ENCODE results near the gene STK33. TPM values are rescaled to one million over a fixed set of nuclear protein-coding genes. Genes with fewer than 3 reads are reported as not detected.
A peak's percentile ranks its signal among the peaks of the same experiment; 100 is the strongest.

STK33 gene
- total RNA-seq, 1 experiment from 2014 or later, result 5.8 TPM

GRCh38 chr11:8601376-8602133 lies 7.5 kb upstream of the STK33 start:
- H3K4me3 ChIP-seq, result no peak overlapping the region
- no TSS peak for BruUV-seq (replicated peaks)
- H3K9me3 ChIP-seq (ENCODE audit: insufficient read depth, low read depth), result no peaks in the 10 kb centered on the region
- intact Hi-C loops (cut with micrococcal nuclease; ENCODE audit: unreplicated experiment), result no loop called here
- POLR2A ChIA-PET (ENCODE audit: unreplicated experiment), result no interaction called here
- H4K20me1 ChIP-seq (ENCODE audit: insufficient read depth), result no peaks in the 10 kb centered on the region
- no peaks in the 10 kb centered on the region for H3K27me3 ChIP-seq (ENCODE audit: insufficient read depth, low read depth)
- CTCF ChIA-PET, result no interaction called here
- H3F3A ChIP-seq (ENCODE audit: insufficient read depth, low read depth), result peaks cover 10% of the 10 kb centered on the region; the same call in 1 of the 2 replicates
- H3K4me1 ChIP-seq (replicated peaks; ENCODE audit: insufficient read depth), result peaks cover 12% of the 10 kb centered on the region; the same call in 1 of the 2 replicates
- no peaks in the 10 kb centered on the region for H3K36me3 ChIP-seq (ENCODE audit: low read depth)
- no peak for DNase-seq
- no peak overlapping the region for H3K4me2 ChIP-seq
- H3K27ac ChIP-seq, result no peak overlapping the region
- TF ChIP-seq, protein P1, sequence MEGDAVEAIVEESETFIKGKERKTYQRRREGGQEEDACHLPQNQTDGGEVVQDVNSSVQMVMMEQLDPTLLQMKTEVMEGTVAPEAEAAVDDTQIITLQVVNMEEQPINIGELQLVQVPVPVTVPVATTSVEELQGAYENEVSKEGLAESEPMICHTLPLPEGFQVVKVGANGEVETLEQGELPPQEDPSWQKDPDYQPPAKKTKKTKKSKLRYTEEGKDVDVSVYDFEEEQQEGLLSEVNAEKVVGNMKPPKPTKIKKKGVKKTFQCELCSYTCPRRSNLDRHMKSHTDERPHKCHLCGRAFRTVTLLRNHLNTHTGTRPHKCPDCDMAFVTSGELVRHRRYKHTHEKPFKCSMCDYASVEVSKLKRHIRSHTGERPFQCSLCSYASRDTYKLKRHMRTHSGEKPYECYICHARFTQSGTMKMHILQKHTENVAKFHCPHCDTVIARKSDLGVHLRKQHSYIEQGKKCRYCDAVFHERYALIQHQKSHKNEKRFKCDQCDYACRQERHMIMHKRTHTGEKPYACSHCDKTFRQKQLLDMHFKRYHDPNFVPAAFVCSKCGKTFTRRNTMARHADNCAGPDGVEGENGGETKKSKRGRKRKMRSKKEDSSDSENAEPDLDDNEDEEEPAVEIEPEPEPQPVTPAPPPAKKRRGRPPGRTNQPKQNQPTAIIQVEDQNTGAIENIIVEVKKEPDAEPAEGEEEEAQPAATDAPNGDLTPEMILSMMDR (conservative IDR thresholded peaks at IDR 0.05), result no peak
- TF ChIP-seq EZH2 (IDR thresholded peaks at IDR 0.05; ENCODE audit: low read depth), result no peak
- H3K79me2 ChIP-seq (ENCODE audit: low read depth), result no peaks in the 10 kb centered on the region
- no peak overlapping the region for H2AFZ ChIP-seq
- no peaks in the 10 kb centered on the region for H3K9me2 ChIP-seq (ENCODE audit: insufficient read depth)

- intact Hi-C loops (cut with micrococcal nuclease; ENCODE audit: unreplicated experiment), result no loop called here
- peaks cover under 1% of the 10 kb centered on the region; the same call in 1 of the 2 replicates for H3F3A ChIP-seq (ENCODE audit: insufficient read depth, low read depth)
- no peak for DNase-seq
- no peaks in the 10 kb centered on the region for H4K20me1 ChIP-seq (ENCODE audit: insufficient read depth)
- ChIA-PET POLR2A (ENCODE audit: unreplicated experiment) (no interaction called here), CTCF (no interaction called here)
- H3K9me2 ChIP-seq (ENCODE audit: insufficient read depth), result no peaks in the 10 kb centered on the region
- no TSS peak for BruUV-seq (replicated peaks)
- no peak overlapping the region for H3K4me2 ChIP-seq
- H2AFZ ChIP-seq, result no peak overlapping the region
- no peaks in the 10 kb centered on the region for H3K4me1 ChIP-seq (replicated peaks; ENCODE audit: insufficient read depth)
- H3K79me2 ChIP-seq (ENCODE audit: low read depth), result no peaks in the 10 kb centered on the region
- TF ChIP-seq, protein P1 (conservative IDR thresholded peaks at IDR 0.05), result no peak
- no peak for TF ChIP-seq EZH2 (IDR thresholded peaks at IDR 0.05; ENCODE audit: low read depth)
- H3K9me3 ChIP-seq (ENCODE audit: insufficient read depth, low read depth), result no peaks in the 10 kb centered on the region
- no peak overlapping the region for H3K27ac ChIP-seq
- H3K27me3 ChIP-seq (ENCODE audit: insufficient read depth, low read depth), result no peaks in the 10 kb centered on the region
- H3K36me3 ChIP-seq (ENCODE audit: low read depth), result no peaks in the 10 kb centered on the region
- H3K4me3 ChIP-seq, result no peak overlapping the region
Observed at GRCh38 chr11:8598506-8598905, 4.5 kb upstream of the STK33 start.

- Histone ChIP-seq H3K4me3 (no peak overlapping the region), H3K4me2 (no peak overlapping the region), H3K9me3 (ENCODE audit: insufficient read depth, low read depth) (no peaks in the 10 kb centered on the region), H4K20me1 (ENCODE audit: insufficient read depth) (no peaks in the 10 kb centered on the region), H3K36me3 (ENCODE audit: low read depth) (no peaks in the 10 kb centered on the region), H3K4me1 (replicated peaks; ENCODE audit: insufficient read depth) (no peaks in the 10 kb centered on the region), H2AFZ (no peak overlapping the region), H3K27ac (no peak overlapping the region), H3K27me3 (ENCODE audit: insufficient read depth, low read depth) (no peaks in the 10 kb centered on the region), H3K79me2 (ENCODE audit: low read depth) (no peaks in the 10 kb centered on the region), H3K9me2 (ENCODE audit: insufficient read depth) (no peaks in the 10 kb centered on the region), H3F3A (ENCODE audit: insufficient read depth, low read depth) (no peaks in the 10 kb centered on the region)
- TF ChIP-seq EZH2 (IDR thresholded peaks at IDR 0.05; ENCODE audit: low read depth), result no peak
- TF ChIP-seq, protein P1 (conservative IDR thresholded peaks at IDR 0.05), result no peak
- peak in 1 of 2 experiments; percentile 57 for DNase-seq
- BruUV-seq (replicated peaks), result no TSS peak
- intact Hi-C loops (cut with micrococcal nuclease; ENCODE audit: unreplicated experiment), result no loop called here
- POLR2A ChIA-PET (ENCODE audit: unreplicated experiment), result no interaction called here
- CTCF ChIA-PET, result no interaction called here
Observed at GRCh38 chr11:8597182-8597581, 3.2 kb upstream of the STK33 start.
